A673 (cell line): ENCODE results near the gene SRP68. TPM values are rescaled to one million over a fixed set of nuclear protein-coding genes. Genes with fewer than 3 reads are reported as not detected.

ENCODE experiments used
- BruUV-seq: library from RNA; stranded (reverse); fragments of 400-500 nt; replicated peaks from 2 replicates; lab custom pipeline; 2021; lab: Mats Ljungman, UMichigan
- CTCF ChIA-PET: fragments of 300-600 bp; sonication (Branson Sonifier 250); formaldehyde crosslinking; loops from one replicate; lab custom pipeline; 2022; ENCODE audit warnings: antibody characterized with exemption; lab: Charles Lee
- POLR2A ChIA-PET: fragments of 300-600 bp; sonication (Branson Sonifier 250); formaldehyde crosslinking; loops from one replicate; lab custom pipeline; 2022; ENCODE audit warnings: antibody characterized with exemption; ENCODE audit not compliant: low non-redundant PET; lab: Charles Lee
- DNase-seq: peaks from one replicate; pipeline ENCODE4 v3.0.0-alpha.2; 2015; ENCODE audit warnings: low spot score
- H3K27ac ChIP-seq: fragments of 200-600 bp; sonication (generic); 2 replicates; pipeline ENCODE4 v1.5.1; 2016; ENCODE audit warnings: mixed run types, low read depth, mild to moderate bottlenecking, mixed read lengths, antibody characterized with exemption, low read length; ENCODE audit not compliant: poor library complexity, severe bottlenecking
- H3K27me3 ChIP-seq: fragments of 200-600 bp; sonication (generic); replicated peaks from 2 replicates; pipeline ENCODE4 v1.6.1; 2017; ENCODE audit warnings: mixed run types, low read depth, mild to moderate bottlenecking, mixed read lengths, antibody characterized with exemption, low read length; ENCODE audit not compliant: insufficient read depth, poor library complexity
- H3K36me3 ChIP-seq: fragments of 200-600 bp; sonication (generic); 2 replicates; pipeline ENCODE4 v1.6.1; 2016; ENCODE audit warnings: mixed run types, mild to moderate bottlenecking, mixed read lengths, antibody characterized with exemption, low read length; ENCODE audit not compliant: insufficient read depth, poor library complexity, severe bottlenecking
- H3K4me1 ChIP-seq: fragments of 200-600 bp; sonication (generic); 2 replicates; pipeline ENCODE4 v1.6.1; 2017; ENCODE audit warnings: mixed run types, mild to moderate bottlenecking, mixed read lengths, antibody characterized with exemption, low read length; ENCODE audit not compliant: insufficient read depth, poor library complexity, severe bottlenecking
- H3K4me3 ChIP-seq: fragments of 200-600 bp; sonication (generic); 2 replicates; pipeline ENCODE4 v1.5.1; 2016; ENCODE audit warnings: low read depth, mixed run types, mild to moderate bottlenecking, mixed read lengths, low read length; ENCODE audit not compliant: poor library complexity, severe bottlenecking
- H3K9me3 ChIP-seq: fragments of 200-600 bp; sonication (generic); 2 replicates; pipeline ENCODE4 v1.6.1; 2016; ENCODE audit warnings: mixed run types, low read depth, mild to moderate bottlenecking, mixed read lengths, antibody characterized with exemption, low read length; ENCODE audit not compliant: poor library complexity, severe bottlenecking
- EZH2 ChIP-seq: fragments of 200-600 bp; sonication (generic); IDR thresholded peaks from 2 replicates; pipeline ENCODE4 v1.6.1; 2017; ENCODE audit warnings: borderline replicate concordance, low read depth, mild to moderate bottlenecking, mixed read lengths, antibody characterized with exemption, low read length; ENCODE audit not compliant: poor library complexity, severe bottlenecking
- intact Hi-C: fragments of 100-400 bp; cut with micrococcal nuclease; formaldehyde crosslinking; loops from one replicate; pipeline ENCODE4 v1.10.0; 2022; ENCODE audit not compliant: unreplicated experiment
- total RNA-seq: library from RNA; stranded (reverse); gene quantifications from 2 replicates; pipeline ENCODE4 v1.2.3, GENCODE V29; 2021
- TF ChIP-seq, protein P1 (sequence below): fragments of 300-800, 200-600 bp; sonication (generic); conservative IDR thresholded peaks from 2 replicates; pipeline ENCODE4 v1.5.1; 2017; ENCODE audit warnings: low read depth, mild to moderate bottlenecking, antibody characterized with exemption, low read length, moderate library complexity, mixed read lengths

Gene SRP68
- total RNA-seq, 1 experiment from 2014 or later, result 96.4 TPM

DNA sequence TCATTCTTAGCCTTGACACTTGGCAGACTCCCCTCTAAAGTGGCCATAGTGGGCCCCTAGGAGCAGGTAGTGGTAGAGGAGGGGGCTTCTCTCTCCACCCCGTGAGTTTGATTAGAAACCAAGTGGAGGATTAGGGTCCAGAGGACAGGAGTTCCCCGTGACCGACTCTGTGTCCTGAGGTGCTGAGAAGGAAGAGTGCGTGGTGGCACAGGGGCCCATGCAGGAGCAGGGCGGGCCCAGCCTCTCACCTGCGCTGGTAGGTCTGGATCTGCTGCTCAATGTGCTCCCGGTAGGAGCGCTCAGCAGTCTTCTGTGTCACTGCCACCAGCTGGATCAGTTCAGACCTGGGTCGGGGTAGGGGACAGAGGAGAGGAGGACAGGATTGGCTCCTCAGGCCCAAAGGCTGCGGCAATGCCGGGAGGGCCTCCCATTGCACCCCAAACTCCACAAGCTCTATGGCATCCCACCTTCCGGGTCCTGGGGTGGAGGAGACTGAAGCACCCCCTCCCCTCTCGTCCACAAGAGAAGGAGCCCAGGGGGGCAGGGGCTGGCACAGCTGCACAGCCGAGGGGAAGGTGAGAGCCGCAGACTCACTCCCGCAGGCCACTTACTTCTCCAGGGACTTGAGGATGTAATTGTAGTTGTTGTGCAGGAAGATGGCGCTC is 12.9 kb upstream of the SRP68 start:
- intact Hi-C loops, result no loop called here
- no peak overlapping the region for H3K4me3 ChIP-seq
- peaks cover 42% of the 10 kb centered on the region for H3K36me3 ChIP-seq
- no peaks in the 10 kb centered on the region for H3K4me1 ChIP-seq
- ChIA-PET CTCF (no interaction called here), POLR2A (no interaction called here)
- DNase-seq, result no peak
- no peaks in the 10 kb centered on the region for H3K9me3 ChIP-seq
- no TSS peak for BruUV-seq
- peaks cover 1% of the 10 kb centered on the region for H3K27me3 ChIP-seq
- H3K27ac ChIP-seq, result no peak overlapping the region
- TF ChIP-seq, protein P1, sequence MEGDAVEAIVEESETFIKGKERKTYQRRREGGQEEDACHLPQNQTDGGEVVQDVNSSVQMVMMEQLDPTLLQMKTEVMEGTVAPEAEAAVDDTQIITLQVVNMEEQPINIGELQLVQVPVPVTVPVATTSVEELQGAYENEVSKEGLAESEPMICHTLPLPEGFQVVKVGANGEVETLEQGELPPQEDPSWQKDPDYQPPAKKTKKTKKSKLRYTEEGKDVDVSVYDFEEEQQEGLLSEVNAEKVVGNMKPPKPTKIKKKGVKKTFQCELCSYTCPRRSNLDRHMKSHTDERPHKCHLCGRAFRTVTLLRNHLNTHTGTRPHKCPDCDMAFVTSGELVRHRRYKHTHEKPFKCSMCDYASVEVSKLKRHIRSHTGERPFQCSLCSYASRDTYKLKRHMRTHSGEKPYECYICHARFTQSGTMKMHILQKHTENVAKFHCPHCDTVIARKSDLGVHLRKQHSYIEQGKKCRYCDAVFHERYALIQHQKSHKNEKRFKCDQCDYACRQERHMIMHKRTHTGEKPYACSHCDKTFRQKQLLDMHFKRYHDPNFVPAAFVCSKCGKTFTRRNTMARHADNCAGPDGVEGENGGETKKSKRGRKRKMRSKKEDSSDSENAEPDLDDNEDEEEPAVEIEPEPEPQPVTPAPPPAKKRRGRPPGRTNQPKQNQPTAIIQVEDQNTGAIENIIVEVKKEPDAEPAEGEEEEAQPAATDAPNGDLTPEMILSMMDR, result no peak
- no peak for TF ChIP-seq EZH2

DNA sequence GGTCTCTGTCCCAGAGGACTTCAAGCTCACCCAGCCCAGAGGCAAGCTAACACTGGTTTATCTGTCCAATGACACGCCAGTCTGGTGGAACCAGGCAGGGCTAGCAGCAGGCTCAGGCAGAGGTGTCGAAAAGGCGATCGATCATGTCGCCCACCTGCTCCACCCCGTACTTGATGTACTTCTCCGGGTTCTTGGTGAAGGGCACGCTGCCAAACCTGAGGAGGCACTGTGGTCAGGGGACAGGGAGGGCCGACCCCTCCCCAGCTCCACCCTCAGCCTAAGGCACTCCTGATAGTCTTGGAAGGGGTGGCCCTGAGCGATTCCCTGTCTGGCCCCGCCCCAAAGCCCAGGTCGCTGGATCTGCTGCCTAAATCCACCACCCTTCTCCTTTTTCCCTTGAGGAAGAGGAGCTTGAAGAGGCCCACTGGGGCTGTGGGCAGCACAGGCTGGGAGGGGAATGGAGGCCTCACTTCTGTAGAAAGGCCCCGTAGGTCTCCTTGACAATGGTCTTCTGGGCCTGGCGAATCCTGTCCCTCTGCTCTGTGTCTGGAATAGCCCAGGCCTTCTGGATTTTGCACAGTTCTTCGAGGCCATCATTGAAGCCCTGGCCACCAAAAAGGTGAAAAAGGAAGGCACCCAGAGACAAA is 11.3 kb upstream of the SRP68 start:
- H3K27me3 ChIP-seq, result peaks cover 17% of the 10 kb centered on the region
- ChIA-PET POLR2A (interaction anchor here (0.6 kb wide), 2 partner anchors 12 to 43 kb away, joined by 3 read pairs; no protein-coding TSS in a partner anchor), CTCF (interaction anchor here (0.6 kb wide), 1 partner anchor 235 kb away, joined by 4 read pairs; no protein-coding TSS in a partner anchor)
- intact Hi-C loops, result no loop called here
- TF ChIP-seq EZH2, result no peak
- TF ChIP-seq, protein P1, result no peak
- H3K36me3 ChIP-seq, result peaks cover 36% of the 10 kb centered on the region
- no peaks in the 10 kb centered on the region for H3K4me1 ChIP-seq
- DNase-seq, result no peak
- no peaks in the 10 kb centered on the region for H3K9me3 ChIP-seq
- no TSS peak for BruUV-seq
- no peak overlapping the region for H3K27ac ChIP-seq
- H3K4me3 ChIP-seq, result no peak overlapping the region

DNA sequence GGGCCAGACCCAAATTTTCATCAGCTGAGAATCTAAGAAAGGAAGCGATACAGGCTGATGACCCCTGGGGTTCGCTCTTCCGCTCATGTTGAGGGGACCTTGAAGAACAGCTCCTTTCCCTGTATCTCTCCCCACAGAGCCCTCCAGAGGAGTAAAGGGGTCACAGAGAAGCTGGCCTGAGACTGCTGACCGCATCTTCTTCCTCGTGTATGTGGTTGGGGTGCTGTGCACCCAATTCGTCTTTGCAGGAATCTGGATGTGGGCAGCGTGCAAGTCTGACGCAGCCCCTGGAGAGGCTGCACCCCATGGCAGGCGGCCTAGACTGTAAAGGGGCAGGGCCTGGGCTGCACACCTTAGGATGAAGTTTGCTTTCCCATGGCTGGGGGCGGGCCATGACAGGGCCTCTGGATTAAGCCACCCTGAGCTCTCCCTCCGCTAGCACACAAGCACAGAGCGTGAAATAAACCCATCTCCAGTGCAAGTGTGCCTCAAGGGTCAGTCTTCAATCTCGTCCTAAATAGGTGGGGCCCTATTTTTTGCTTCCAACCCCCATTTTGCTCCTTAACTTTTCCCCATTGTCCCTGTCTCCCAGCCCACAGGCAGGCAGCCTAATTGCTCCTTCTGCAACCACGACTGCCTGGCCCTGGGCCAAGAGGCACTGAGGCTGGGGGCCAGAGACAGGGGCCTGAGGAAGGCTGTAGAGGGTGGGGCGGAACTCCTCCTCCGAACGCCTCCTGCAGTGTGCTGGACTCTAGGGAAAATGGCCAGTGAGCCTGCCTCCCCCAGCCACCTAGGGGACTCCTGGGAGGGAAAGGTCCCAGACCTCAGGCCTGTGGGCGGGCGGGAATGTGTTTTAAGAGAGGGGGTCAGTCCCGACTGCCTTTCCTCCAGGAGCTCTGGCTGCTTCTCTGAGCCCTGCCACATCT is 10.3 kb upstream of the SRP68 start:
- Histone ChIP-seq H3K9me3 (no peaks in the 10 kb centered on the region), H3K27ac (no peak overlapping the region), H3K27me3 (peaks cover 27% of the 10 kb centered on the region), H3K4me1 (no peaks in the 10 kb centered on the region), H3K36me3 (peaks cover 32% of the 10 kb centered on the region), H3K4me3 (no peak overlapping the region)
- DNase-seq, result no peak
- intact Hi-C loops, result no loop called here
- BruUV-seq, result no TSS peak
- ChIA-PET POLR2A (interaction anchor here (0.6 kb wide), 1 partner anchor 13 kb away, joined by 3 read pairs; no protein-coding TSS in a partner anchor), CTCF (interaction anchor here (0.6 kb wide), 1 partner anchor 234 kb away, joined by 4 read pairs; no protein-coding TSS in a partner anchor)
- no peak for TF ChIP-seq EZH2
- TF ChIP-seq, protein P1, result no peak
